ENCODE results near the gene ITLN1. TPM values are rescaled to one million over a fixed set of nuclear protein-coding genes. Genes with fewer than 3 reads are reported as not detected.
"Not testable (repeated sequence)": the region's sequence is repeated elsewhere in the genome, so short reads cannot be mapped to it uniquely, and the experiment has no call there.

The ITLN1 gene
- total and polyA plus RNA-seq, 2 donors (not counting 3 experiments of a cell fraction or from before 2014, with no cell fraction given), result 0.12 TPM; not detected in 1

GRCh38 chr1:160868141-160868540, 16.8 kb downstream of the ITLN1 start:
- no TSS peak for BruUV-seq (replicated peaks)

GRCh38 chr1:160867651-160868050, 17.3 kb downstream of the ITLN1 start:
- H3K4me3 ChIP-seq (replicated peaks in 1 of 3; ENCODE audit: insufficient read depth in 1 of 3, low read depth in 1 of 3, low read length in 3 of 3); intact Hi-C loops (cut with micrococcal nuclease); H4K20me1 ChIP-seq (replicated peaks; ENCODE audit: control insufficient read depth, extremely low read depth, insufficient read depth, low read length); H3K79me2 ChIP-seq (ENCODE audit: control insufficient read depth, insufficient read depth, low read length); H3K36me3 ChIP-seq (ENCODE audit: control insufficient read depth in 2 of 2, extremely low read depth in 1 of 2, insufficient read depth in 2 of 2, low read length in 2 of 2); H3K4me1 ChIP-seq (ENCODE audit: control insufficient read depth, extremely low read depth, insufficient read depth, low read length); dilution Hi-C loops (cut with MboI; ENCODE audit: extremely low pct_ligation_motif_present, low sequenced_read_pairs); H3K9me3 ChIP-seq (replicated peaks; ENCODE audit: control insufficient read depth, insufficient read depth, low read length); H3K9me1 ChIP-seq (replicated peaks; ENCODE audit: control insufficient read depth, extremely low read depth, insufficient read depth, low read length); H3K27ac ChIP-seq (ENCODE audit: insufficient read depth, low read depth, low read length); CTCF ChIA-PET; H2AFZ ChIP-seq (ENCODE audit: low read depth, low read length); FAIRE-seq; DNase-seq (ENCODE audit: low read depth, low spot score); BruUV-seq (replicated peaks); H3K4me2 ChIP-seq (ENCODE audit: insufficient read depth, low read length); H3K9ac ChIP-seq (replicated peaks; ENCODE audit: extremely low read depth, insufficient read depth, low read length); POLR2A ChIA-PET; H3K27me3 ChIP-seq (ENCODE audit: control insufficient read depth in 2 of 2, insufficient read depth in 2 of 2, low read length in 2 of 2): not testable (repeated sequence)

More at GRCh38 chr1:160868141-160868540, 16.8 kb downstream of the ITLN1 start:
- H3K27me3 ChIP-seq (ENCODE audit: control insufficient read depth in 2 of 2, insufficient read depth in 2 of 2, low read length in 2 of 2), result no peaks in the 10 kb centered on the region
- no peak for DNase-seq (ENCODE audit: low read depth, low spot score)
- ChIA-PET POLR2A (no interaction called here), CTCF (no interaction called here)
- H3K4me2 ChIP-seq (ENCODE audit: insufficient read depth, low read length), result no peak overlapping the region
- H3K27ac ChIP-seq (ENCODE audit: insufficient read depth, low read depth, low read length), result no peak overlapping the region
- no peak overlapping the region for H3K9ac ChIP-seq (replicated peaks; ENCODE audit: extremely low read depth, insufficient read depth, low read length)
- TF ChIP-seq MAX (IDR thresholded peaks at IDR 0.05; ENCODE audit: insufficient read depth, insufficient read length) (no peak), CTCF (IDR thresholded peaks at IDR 0.05; ENCODE audit: extremely low read depth in 1 of 2, insufficient read depth in 1 of 2, low read depth in 1 of 2, low read length in 2 of 2) (no peak)
- H3K36me3 ChIP-seq (ENCODE audit: control insufficient read depth in 2 of 2, extremely low read depth in 1 of 2, insufficient read depth in 2 of 2, low read length in 2 of 2), result no peaks in the 10 kb centered on the region
- no peaks in the 10 kb centered on the region for H3K4me1 ChIP-seq (ENCODE audit: control insufficient read depth, extremely low read depth, insufficient read depth, low read length)
- no peak overlapping the region for H3K4me3 ChIP-seq (replicated peaks in 1 of 3; ENCODE audit: insufficient read depth in 1 of 3, low read depth in 1 of 3, low read length in 3 of 3)
- no peaks in the 10 kb centered on the region for H3K9me1 ChIP-seq (replicated peaks; ENCODE audit: control insufficient read depth, extremely low read depth, insufficient read depth, low read length)
- H2AFZ ChIP-seq (ENCODE audit: low read depth, low read length), result no peak overlapping the region
- intact Hi-C loops (cut with micrococcal nuclease) (no loop called here), dilution Hi-C loops (cut with MboI; ENCODE audit: extremely low pct_ligation_motif_present, low sequenced_read_pairs) (no loop called here)
- H3K9me3 ChIP-seq (replicated peaks; ENCODE audit: control insufficient read depth, insufficient read depth, low read length), result no peaks in the 10 kb centered on the region
- no peaks in the 10 kb centered on the region for H4K20me1 ChIP-seq (replicated peaks; ENCODE audit: control insufficient read depth, extremely low read depth, insufficient read depth, low read length)
- FAIRE-seq, result no peak
- no peaks in the 10 kb centered on the region for H3K79me2 ChIP-seq (ENCODE audit: control insufficient read depth, insufficient read depth, low read length)
